Fibroblast of mammary gland (primary cell): ENCODE results near the gene TCF3.

ENCODE experiments used
- DNase-seq: peaks from one replicate; pipeline ENCODE4 v3.0.0-alpha.2; 2010; ENCODE audit warnings: low read depth
- H3K4me3 ChIP-seq: 2 replicates; pipeline ENCODE4 v1.5.1; 2011; ENCODE audit warnings: low read depth, mild to moderate bottlenecking, low read length, moderate library complexity; ENCODE audit not compliant: control insufficient read depth
- TF ChIP-seq, protein P1 (sequence below): conservative IDR thresholded peaks from 2 replicates; pipeline ENCODE4 v1.5.1; 2011; ENCODE audit warnings: low read depth, low read length, inconsistent platforms; ENCODE audit not compliant: control insufficient read depth, insufficient read depth

TCF3 gene

DNA sequence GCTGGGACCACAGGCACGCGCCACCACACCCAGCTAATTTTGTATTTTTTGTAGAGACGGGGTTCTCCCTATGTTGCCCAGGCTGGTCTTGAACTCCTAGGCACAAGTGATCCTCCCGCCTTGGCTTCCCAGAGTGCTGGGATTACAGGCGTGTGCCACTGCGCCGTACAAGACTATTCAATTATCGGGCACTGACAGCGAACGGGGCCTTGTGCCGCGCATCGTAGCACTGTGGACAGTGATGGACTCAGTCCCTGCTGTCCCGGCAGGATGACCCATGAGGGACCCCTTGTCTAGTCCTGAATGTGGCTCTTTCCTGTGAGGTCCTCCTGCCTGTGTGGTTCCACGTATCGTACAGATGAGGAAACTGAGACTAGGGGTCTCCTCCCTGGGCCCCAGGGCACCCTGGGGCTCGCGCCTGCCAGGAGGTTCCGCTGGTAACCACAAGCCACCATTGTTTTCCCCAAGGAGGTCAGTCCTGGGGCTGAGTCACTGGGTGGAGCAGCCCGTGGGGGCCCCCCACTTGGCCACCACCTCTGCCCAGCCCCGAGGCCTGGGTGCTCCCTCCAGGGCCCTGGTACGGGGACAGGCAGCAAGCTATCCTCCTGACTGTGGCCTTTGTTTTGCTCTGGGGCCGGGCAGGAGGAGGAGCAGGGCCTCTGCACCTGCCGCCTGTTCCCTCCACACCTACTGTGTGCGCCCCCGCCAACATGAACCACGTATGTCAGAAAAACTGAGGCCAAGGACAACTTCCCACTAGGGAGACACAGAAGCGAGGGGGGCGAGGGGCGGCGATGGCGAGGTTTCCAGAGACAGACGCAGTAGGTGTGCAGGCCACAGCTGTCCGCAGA, 2.9 kb upstream of the TCF3 start:
- TF ChIP-seq, protein P1, sequence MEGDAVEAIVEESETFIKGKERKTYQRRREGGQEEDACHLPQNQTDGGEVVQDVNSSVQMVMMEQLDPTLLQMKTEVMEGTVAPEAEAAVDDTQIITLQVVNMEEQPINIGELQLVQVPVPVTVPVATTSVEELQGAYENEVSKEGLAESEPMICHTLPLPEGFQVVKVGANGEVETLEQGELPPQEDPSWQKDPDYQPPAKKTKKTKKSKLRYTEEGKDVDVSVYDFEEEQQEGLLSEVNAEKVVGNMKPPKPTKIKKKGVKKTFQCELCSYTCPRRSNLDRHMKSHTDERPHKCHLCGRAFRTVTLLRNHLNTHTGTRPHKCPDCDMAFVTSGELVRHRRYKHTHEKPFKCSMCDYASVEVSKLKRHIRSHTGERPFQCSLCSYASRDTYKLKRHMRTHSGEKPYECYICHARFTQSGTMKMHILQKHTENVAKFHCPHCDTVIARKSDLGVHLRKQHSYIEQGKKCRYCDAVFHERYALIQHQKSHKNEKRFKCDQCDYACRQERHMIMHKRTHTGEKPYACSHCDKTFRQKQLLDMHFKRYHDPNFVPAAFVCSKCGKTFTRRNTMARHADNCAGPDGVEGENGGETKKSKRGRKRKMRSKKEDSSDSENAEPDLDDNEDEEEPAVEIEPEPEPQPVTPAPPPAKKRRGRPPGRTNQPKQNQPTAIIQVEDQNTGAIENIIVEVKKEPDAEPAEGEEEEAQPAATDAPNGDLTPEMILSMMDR = no peak
- no peak overlapping the region for H3K4me3 ChIP-seq
- no peak for DNase-seq

- TF ChIP-seq, protein P1 = no peak
- DNase-seq = no peak
- H3K4me3 ChIP-seq = no peak overlapping the region
These were observed 1.9 kb upstream of the TCF3 start for GRCh38 chr19:1654178-1654792.

DNA sequence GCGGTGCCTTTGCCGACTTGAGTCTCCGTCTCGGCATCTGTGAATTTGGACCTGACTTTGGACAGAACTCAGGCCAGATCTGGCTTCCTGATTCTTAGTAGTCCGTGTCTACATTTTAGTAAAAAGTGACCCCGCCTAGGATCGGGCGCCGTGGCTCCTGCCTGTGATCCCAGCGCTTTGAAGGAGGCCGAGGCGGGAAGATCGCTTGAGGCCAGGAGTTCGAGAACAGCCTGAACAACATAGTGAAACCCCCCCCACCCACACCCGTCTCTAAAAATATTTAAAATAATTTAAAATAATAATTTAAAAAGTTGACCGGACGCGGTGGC, 849 bp upstream of the TCF3 start:
- TF ChIP-seq, protein P1 = no peak
- DNase-seq = no peak
- H3K4me3 ChIP-seq = peak overlapping the region; percentile 59

DNA sequence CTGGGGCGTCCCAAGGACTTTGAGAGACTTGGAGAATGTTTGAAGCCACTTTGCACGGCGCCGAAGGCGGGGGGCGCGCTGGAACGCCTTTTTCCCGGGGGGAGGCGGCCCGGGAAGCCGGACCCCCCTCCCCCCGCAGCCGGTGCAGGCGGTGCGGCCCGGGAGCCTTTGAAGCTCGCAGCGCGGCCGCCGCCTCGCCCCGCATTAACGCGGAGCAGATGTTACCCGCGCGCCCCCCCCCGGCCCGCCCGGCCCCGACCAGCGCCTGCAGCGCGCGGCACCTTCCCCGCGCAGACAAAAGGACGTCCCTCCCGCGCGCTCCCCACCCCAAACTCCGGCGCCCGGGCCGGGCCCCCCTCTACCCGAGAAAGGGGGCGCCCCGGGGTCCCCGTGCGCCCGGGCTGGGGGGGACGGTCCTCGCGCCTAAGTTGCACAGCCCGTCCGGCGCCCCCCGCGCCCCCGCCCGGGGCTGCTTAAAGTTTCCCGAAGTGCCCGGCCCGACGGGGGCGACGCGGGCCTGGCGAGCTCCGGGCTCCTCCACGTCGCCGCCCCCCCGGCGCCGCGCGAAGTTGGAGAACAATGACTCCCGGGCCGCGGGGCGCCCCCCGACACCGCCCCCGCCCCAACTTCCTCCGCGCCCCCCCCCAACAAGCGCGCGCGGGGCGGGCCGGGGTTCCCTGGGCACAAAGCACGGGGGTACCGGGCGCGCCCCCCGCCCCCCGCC, 685 bp downstream of the TCF3 start:
- H3K4me3 ChIP-seq = peak overlapping the region; percentile 67
- TF ChIP-seq, protein P1 = no peak
- peak; percentile 25 for DNase-seq

GRCh38 chr19:1650650-1651567, 1.5 kb downstream of the TCF3 start:
- peak overlapping the region; percentile 67 for H3K4me3 ChIP-seq
- TF ChIP-seq, protein P1 = no peak
- peak; percentile 24 for DNase-seq
